NB4 (cell line): Measurements from ENCODE around the gene STIM2.

ENCODE experiments used
- CTCF ChIP-seq: IDR thresholded peaks from one replicate; pipeline ENCODE4 v1.5.1; 2012; ENCODE audit warnings: low read depth, low read length
- POLR2A ChIP-seq: IDR thresholded peaks from 2 replicates; pipeline ENCODE4 v1.6.1; 2011; ENCODE audit warnings: mild to moderate bottlenecking; ENCODE audit not compliant: insufficient read length; ENCODE audit errors: extremely low read depth

- TF ChIP-seq CTCF (no peak), POLR2A (no peak)
Observed at GRCh38 chr4:26905172-26905571, 44.5 kb downstream of the STIM2 start.
